ENCODE results near the gene DSC3.

- no peak for TF ChIP-seq CTCF (IDR thresholded peaks at IDR 0.05 in 2 of 3, conservative IDR thresholded peaks at IDR 0.05 in 1 of 3; ENCODE audit: borderline replicate concordance in 1 of 3, insufficient read depth in 1 of 3, low read depth in 2 of 3, low read length in 2 of 3)
- no peak for TF ChIP-seq REST (IDR thresholded peaks at IDR 0.05; ENCODE audit: low read depth)
- TF ChIP-seq ZFX (IDR thresholded peaks at IDR 0.05), result no peak
- TF ChIP-seq EZH2 (IDR thresholded peaks at IDR 0.05), result no peak
- no peak for TF ChIP-seq POLR2A (IDR thresholded peaks at IDR 0.05; ENCODE audit: borderline replicate concordance, extremely low read depth, insufficient read depth, insufficient read length)
- TF ChIP-seq ELF1 (IDR thresholded peaks at IDR 0.05; ENCODE audit: borderline replicate concordance, low read depth), result no peak
- TF ChIP-seq SP1 (IDR thresholded peaks at IDR 0.05; ENCODE audit: low read depth), result no peak
- TF ChIP-seq RAD21 (IDR thresholded peaks at IDR 0.05; ENCODE audit: low read depth), result no peak
- no peak for TF ChIP-seq MAX (IDR thresholded peaks at IDR 0.05)
- no peak for TF ChIP-seq POLR2AphosphoS5 (IDR thresholded peaks at IDR 0.05; ENCODE audit: low read depth, low read length)
- no peak for TF ChIP-seq JUND (IDR thresholded peaks at IDR 0.05)
- no peak for TF ChIP-seq SRF (IDR thresholded peaks at IDR 0.05; ENCODE audit: low read depth)
- TF ChIP-seq ZNF274 (IDR thresholded peaks at IDR 0.05; ENCODE audit: low read depth, low read length), result no peak
Observed at GRCh38 chr18:31046916-31047315, 4.4 kb upstream of the DSC3 start.
